ENCODE results near the gene SPATA31C1. TPM values are rescaled to one million over a fixed set of nuclear protein-coding genes. Genes with fewer than 3 reads are reported as not detected.
"Not testable (repeated sequence)": the region's sequence is repeated elsewhere in the genome, so short reads cannot be mapped to it uniquely, and the experiment has no call there.

SPATA31C1 gene
- total RNA-seq, 1 donor from 2014 or later, result not detected

DNA sequence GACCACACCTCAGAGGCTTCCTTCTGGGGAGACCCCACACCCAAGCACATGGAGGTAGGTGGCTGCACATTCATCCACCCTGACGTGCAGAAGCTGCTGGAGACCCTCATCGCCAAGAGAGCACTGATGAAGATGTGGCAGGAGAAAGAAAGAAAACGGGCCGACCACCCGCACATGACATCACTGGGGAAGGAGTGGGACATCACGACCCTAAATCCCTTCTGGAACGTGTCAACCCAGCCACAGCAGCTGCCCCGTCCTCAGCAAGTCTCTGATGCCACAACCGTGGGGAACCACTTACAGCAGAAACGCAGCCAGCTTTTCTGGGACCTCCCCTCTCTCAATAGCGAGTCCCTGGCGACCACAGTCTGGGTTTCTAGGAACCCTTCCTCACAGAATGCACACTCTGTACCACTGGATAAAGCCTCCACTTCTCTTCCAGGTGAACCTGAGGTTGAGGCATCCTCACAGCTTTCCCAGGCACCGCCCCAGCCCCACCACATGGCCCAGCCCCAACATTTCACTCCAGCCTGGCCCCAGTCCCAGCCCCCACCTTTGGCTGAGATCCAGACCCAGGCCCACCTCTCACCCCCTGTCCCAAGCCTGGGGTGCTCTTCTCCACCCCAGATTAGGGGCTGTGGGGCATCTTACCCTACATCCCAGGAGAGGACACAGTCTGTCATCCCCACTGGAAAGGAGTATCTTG lies 32.1 kb upstream of the SPATA31C1 start:
- no peak for DNase-seq (ENCODE audit: missing footprints)
- intact Hi-C loops (cut with DNase I), result no loop called here
- ATAC-seq, result no peak

- ATAC-seq, result no peak
- no peak for DNase-seq (ENCODE audit: missing footprints)
- intact Hi-C loops (cut with DNase I), result no loop called here
Measured at GRCh38 chr9:87886210-87886932, 31.4 kb upstream of the SPATA31C1 start.

DNA sequence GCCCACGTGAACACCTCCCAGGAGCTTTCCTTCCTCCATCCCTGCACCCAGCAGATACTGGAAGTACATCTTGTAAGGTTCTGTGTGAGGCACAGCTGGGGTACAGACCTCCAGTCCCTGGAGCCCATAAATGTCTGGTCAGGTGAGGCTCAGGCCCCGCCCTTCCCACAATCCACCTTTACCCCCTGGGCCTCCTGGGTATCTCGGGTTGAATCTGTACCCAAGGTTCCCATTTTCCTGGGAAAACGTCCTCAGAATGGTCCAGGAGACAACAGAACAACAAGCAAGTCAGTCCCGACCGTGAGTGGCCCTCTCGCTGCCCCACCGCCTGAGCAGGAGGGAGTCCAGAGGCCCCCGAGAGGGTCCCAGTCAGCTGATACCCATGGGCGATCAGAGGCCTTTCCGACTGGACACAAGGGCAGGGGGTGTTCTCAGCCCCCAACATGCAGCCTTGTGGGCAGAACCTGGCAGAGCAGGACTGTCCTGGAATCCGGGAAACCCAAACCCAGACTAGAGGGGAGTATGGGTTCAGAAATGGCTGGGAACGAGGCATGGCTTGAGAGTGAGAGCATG lies 30.7 kb upstream of the SPATA31C1 start:
- DNase-seq (ENCODE audit: missing footprints), result no peak
- no peak for ATAC-seq
- intact Hi-C loops (cut with DNase I), result no loop called here

DNA sequence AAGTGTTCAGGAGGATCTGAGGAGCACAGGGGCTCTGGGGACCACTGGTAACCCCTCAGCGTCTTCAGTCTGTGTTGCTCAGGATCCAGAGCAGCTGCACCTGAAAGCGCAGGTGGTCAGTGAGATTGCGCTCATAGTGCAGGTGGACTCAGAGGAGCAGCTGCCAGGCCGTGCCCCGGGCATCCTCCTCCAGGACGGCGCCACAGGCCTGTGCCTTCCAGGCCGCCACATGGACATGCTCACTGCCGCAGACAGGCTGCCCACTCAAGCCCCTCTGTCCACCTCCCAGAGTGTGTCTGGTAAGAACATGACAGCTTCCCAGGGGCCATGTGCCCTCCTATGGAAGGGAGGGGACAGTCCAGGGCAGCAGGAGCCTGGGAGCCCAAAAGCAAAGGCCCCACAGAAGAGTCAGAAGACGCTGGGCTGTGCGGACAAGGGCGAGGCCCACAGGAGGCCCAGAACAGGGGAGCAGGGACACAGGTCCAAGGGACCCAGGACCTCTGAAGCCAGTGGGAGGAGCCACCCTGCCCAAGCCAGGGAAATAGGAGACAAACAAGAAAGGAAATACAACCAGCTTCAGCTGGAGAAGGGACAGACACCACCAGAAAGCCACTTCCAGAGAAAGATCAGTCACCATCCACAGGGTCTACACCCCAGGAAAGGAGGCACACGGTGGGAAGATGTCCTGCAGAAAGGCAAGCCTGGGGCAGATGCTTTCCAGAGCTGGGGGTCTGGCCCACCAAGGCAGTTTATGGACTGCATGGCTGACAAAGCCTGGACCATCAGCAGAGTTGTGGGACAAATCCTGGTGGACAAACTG lies 29.9 kb upstream of the SPATA31C1 start:
- no peak for DNase-seq (ENCODE audit: missing footprints)
- intact Hi-C loops (cut with DNase I), result no loop called here
- no peak for ATAC-seq

GRCh38 chr9:87888501-87888900 lies 29.3 kb upstream of the SPATA31C1 start:
- ATAC-seq, result no peak
- intact Hi-C loops (cut with DNase I), result no loop called here

GRCh38 chr9:87889065-87889881 lies 28.5 kb upstream of the SPATA31C1 start:
- ATAC-seq (no peak), DNase-seq (ENCODE audit: missing footprints) (no peak)
- intact Hi-C loops (cut with DNase I), result no loop called here

More at GRCh38 chr9:87888501-87888900, 29.3 kb upstream of the SPATA31C1 start:
- DNase-seq (ENCODE audit: missing footprints), result no peak

GRCh38 chr9:87889882-87890252 lies 27.9 kb upstream of the SPATA31C1 start:
- DNase-seq (ENCODE audit: missing footprints) (no peak), ATAC-seq (no peak)
- intact Hi-C loops (cut with DNase I), result no loop called here

DNA sequence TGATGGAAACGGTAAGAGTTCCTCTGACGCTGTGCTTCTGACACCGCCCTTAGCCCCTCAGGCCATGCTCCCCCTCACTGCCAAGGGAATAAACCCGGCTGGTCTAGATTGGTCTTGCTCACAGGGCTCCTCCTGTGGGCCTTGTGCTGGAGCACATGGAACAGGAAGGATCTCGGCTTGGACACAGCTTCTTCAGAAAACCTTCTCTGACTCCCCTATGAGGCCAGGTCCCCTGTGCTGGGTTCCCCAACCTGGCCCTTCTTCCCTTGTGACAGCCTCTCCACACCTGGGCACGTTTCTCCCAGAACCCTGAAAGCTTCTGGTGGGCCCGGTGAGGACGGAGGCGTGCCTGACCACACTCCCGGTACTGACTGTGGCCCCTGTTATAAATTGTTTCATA lies 26.9 kb upstream of the SPATA31C1 start:
- ATAC-seq (no peak), DNase-seq (ENCODE audit: missing footprints) (no peak)
- intact Hi-C loops (cut with DNase I), result no loop called here

- no peak for ATAC-seq
- no peak for DNase-seq (ENCODE audit: missing footprints)
- intact Hi-C loops (cut with DNase I), result no loop called here
Measured at GRCh38 chr9:87891754-87892153, 26.0 kb upstream of the SPATA31C1 start.

DNA sequence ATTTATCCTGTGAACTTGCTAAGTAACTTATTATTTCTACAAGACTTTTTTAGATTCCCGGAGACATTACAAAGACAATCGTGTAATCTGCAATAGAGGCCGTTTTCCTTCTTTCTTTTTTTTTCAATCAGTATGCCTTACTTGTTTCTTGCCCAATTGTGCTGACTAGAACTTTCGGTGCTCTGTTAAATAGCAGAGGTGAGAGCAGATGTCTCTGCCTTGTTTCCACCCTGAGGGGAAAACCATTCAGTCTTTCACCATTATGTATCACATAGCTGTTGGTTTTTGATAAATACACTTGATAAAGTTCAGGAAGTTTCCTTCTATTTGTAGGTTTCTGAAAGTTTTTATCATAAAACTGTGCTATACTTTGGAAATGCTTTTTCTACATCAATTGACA lies 24.8 kb upstream of the SPATA31C1 start:
- no peak for ATAC-seq
- DNase-seq (ENCODE audit: missing footprints), result no peak
- intact Hi-C loops (cut with DNase I), result no loop called here

- no peak for ATAC-seq
- intact Hi-C loops (cut with DNase I), result no loop called here
- DNase-seq (ENCODE audit: missing footprints), result no peak
Measured at GRCh38 chr9:87894998-87895625, 22.6 kb upstream of the SPATA31C1 start.

- intact Hi-C loops (cut with DNase I), result no loop called here
- DNase-seq (ENCODE audit: missing footprints) (no peak), ATAC-seq (no peak)
Measured at GRCh38 chr9:87896891-87897290, 20.9 kb upstream of the SPATA31C1 start.

GRCh38 chr9:87898151-87898550 lies 19.6 kb upstream of the SPATA31C1 start:
- intact Hi-C loops (cut with DNase I), result no loop called here
- no peak for ATAC-seq
- DNase-seq (ENCODE audit: missing footprints), result no peak

DNA sequence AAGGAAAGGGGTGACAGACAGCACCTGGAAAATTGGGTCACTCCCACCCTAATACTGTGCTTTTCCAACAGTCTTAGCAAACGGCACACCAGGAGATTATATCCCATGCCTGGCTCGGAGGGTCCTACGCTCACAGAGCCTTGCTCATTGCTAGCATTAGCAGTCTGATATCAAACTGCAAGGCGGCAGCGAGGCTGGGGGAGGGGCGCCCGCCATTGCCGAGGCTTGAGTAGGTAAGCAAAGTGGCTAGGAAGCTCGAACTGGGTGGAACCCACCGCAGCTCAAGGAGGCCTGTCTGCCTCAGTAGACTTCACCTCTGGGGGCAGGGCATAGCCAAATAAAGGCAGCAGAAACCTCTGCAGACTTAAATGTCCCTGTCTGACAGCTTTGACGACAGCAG lies 15.4 kb upstream of the SPATA31C1 start:
- intact Hi-C loops (cut with DNase I); ATAC-seq: not testable (repeated sequence)

GRCh38 chr9:87909310-87910041 lies 8.3 kb upstream of the SPATA31C1 start:
- no peak for DNase-seq (ENCODE audit: missing footprints)

More for the DNA sequence above, 15.4 kb upstream of the SPATA31C1 start:
- DNase-seq (ENCODE audit: missing footprints), result not testable (repeated sequence)

GRCh38 chr9:87910821-87911220 lies 6.9 kb upstream of the SPATA31C1 start:
- DNase-seq (ENCODE audit: missing footprints) (no peak), ATAC-seq (no peak)
- intact Hi-C loops (cut with DNase I), result no loop called here

More at GRCh38 chr9:87909310-87910041, 8.3 kb upstream of the SPATA31C1 start:
- intact Hi-C loops (cut with DNase I), result no loop called here
- ATAC-seq, result no peak

DNA sequence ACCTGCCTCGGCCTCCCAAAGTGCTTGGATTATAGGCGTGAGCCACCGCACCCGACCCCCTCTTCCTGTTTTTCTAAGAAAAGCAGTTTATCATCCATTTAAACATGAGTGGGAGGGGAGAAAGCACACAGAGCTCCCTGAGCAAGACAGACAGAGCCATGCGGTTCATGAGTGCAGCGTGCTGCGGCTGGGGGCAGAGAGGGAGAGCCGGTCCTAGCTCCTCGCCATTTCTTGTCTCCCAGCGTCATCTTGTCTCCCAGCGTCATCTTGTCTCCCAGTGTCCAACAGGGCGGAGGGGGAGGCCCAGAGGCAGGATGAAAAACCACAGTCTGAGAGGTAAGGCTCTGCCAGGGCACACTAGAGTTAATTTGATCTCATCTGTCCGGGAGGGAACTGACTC lies 1.3 kb downstream of the SPATA31C1 start:
- intact Hi-C loops (cut with DNase I); ATAC-seq; DNase-seq (ENCODE audit: missing footprints): not testable (repeated sequence)
